Nephron progenitor cell (in vitro differentiated cells): Measurements from ENCODE around the gene ENPP1.

Source experiments
- DNase-seq: peaks from one replicate; pipeline ENCODE4 v3.0.0; 2021
- H3K27ac Mint-ChIP-seq: 2 replicates; pipeline ENCODE4 v1.8.0; 2021; ENCODE audit warnings: mild to moderate bottlenecking, moderate library complexity, mixed read lengths
- H3K27me3 Mint-ChIP-seq: 2 replicates; pipeline ENCODE4 v1.8.0; 2021; ENCODE audit warnings: mild to moderate bottlenecking, low read depth, mixed read lengths; ENCODE audit not compliant: poor library complexity
- H3K36me3 Mint-ChIP-seq: 2 replicates; pipeline ENCODE4 v1.8.0; 2021; ENCODE audit warnings: low read depth, mixed read lengths
- H3K4me1 Mint-ChIP-seq: 2 replicates; pipeline ENCODE4 v1.8.0; 2021; ENCODE audit warnings: mixed read lengths
- H3K4me3 Mint-ChIP-seq: 2 replicates; pipeline ENCODE4 v1.8.0; 2021; ENCODE audit warnings: mild to moderate bottlenecking, moderate library complexity, mixed read lengths
- H3K9me3 Mint-ChIP-seq: 2 replicates; pipeline ENCODE4 v1.8.0; 2021; ENCODE audit warnings: mild to moderate bottlenecking, moderate library complexity, mixed read lengths
- TF ChIP-seq, protein P1 (sequence below): fragments of 200-600 bp; sonication (generic); IDR thresholded peaks from 2 replicates; pipeline ENCODE4 v1.5.0; 2021; ENCODE audit warnings: antibody characterized with exemption

Gene ENPP1

GRCh38 chr6:131778169-131778568 lies 29.7 kb upstream of the ENPP1 start:
- Mint-ChIP-seq H3K27me3 (peaks cover 10% of the 10 kb centered on the region), H3K36me3 (no peaks in the 10 kb centered on the region), H3K4me1 (no peaks in the 10 kb centered on the region), H3K27ac (no peak overlapping the region), H3K9me3 (no peaks in the 10 kb centered on the region), H3K4me3 (no peak overlapping the region)
- no peak for DNase-seq
- TF ChIP-seq, protein P1, sequence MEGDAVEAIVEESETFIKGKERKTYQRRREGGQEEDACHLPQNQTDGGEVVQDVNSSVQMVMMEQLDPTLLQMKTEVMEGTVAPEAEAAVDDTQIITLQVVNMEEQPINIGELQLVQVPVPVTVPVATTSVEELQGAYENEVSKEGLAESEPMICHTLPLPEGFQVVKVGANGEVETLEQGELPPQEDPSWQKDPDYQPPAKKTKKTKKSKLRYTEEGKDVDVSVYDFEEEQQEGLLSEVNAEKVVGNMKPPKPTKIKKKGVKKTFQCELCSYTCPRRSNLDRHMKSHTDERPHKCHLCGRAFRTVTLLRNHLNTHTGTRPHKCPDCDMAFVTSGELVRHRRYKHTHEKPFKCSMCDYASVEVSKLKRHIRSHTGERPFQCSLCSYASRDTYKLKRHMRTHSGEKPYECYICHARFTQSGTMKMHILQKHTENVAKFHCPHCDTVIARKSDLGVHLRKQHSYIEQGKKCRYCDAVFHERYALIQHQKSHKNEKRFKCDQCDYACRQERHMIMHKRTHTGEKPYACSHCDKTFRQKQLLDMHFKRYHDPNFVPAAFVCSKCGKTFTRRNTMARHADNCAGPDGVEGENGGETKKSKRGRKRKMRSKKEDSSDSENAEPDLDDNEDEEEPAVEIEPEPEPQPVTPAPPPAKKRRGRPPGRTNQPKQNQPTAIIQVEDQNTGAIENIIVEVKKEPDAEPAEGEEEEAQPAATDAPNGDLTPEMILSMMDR, result no peak

DNA sequence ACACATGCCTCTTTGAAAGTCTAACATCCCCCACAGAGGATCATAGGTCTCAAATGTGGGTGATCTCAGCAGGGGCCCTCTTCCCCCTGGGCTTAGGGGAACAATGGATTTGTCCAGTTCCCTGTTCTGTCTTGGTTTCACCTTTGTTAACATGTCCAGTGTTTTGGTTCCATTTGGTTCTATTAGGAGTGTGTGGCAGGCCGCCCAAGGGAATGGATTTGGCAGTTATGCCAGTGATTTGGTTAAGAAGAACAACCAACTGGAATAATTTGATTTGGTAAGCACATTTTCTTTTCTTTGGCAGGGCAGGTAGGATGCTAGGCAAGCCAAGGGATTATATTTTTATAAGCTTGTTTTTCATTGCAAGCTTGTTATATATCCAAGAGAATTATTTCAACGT lies 28.5 kb upstream of the ENPP1 start:
- no peaks in the 10 kb centered on the region for H3K4me1 Mint-ChIP-seq
- H3K27me3 Mint-ChIP-seq, result peaks cover 10% of the 10 kb centered on the region
- no peak for DNase-seq
- no peaks in the 10 kb centered on the region for H3K36me3 Mint-ChIP-seq
- H3K4me3 Mint-ChIP-seq, result no peak overlapping the region
- H3K9me3 Mint-ChIP-seq, result no peaks in the 10 kb centered on the region
- H3K27ac Mint-ChIP-seq, result no peak overlapping the region
- TF ChIP-seq, protein P1, result no peak

DNA sequence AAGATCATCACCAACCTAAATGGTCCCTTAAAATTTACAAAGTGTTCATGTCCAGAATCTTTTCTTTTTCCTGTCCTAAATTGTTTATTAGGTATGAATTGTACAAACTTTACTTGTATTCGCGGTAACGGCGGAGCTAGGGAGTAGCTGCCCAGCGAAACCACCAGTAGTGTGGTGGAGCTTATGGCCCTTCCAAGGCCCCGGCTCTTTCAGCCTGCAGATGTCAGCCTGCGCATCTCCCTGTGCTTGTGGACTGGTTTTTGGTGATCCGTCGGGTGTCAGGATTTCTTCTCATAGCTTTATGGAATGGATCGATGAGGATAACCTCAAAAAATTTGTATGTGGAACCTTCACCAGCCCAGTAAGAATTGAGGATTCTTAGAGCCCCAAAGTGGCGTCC lies 27.2 kb upstream of the ENPP1 start:
- Mint-ChIP-seq H3K9me3 (no peaks in the 10 kb centered on the region), H3K4me3 (no peak overlapping the region), H3K36me3 (no peaks in the 10 kb centered on the region), H3K4me1 (no peaks in the 10 kb centered on the region), H3K27me3 (peaks cover 9% of the 10 kb centered on the region), H3K27ac (peak overlapping the region; percentile 46)
- no peak for DNase-seq
- TF ChIP-seq, protein P1, result no peak

GRCh38 chr6:131781687-131782086 lies 26.1 kb upstream of the ENPP1 start:
- Mint-ChIP-seq H3K9me3 (no peaks in the 10 kb centered on the region), H3K27me3 (peaks cover 4% of the 10 kb centered on the region), H3K27ac (no peak overlapping the region), H3K4me3 (no peak overlapping the region), H3K36me3 (no peaks in the 10 kb centered on the region), H3K4me1 (no peaks in the 10 kb centered on the region)
- TF ChIP-seq, protein P1, result no peak
- DNase-seq, result no peak

GRCh38 chr6:131782764-131783163 lies 25.1 kb upstream of the ENPP1 start:
- Mint-ChIP-seq H3K27ac (no peak overlapping the region), H3K27me3 (no peaks in the 10 kb centered on the region), H3K36me3 (no peaks in the 10 kb centered on the region), H3K9me3 (no peaks in the 10 kb centered on the region), H3K4me1 (no peaks in the 10 kb centered on the region), H3K4me3 (no peak overlapping the region)
- TF ChIP-seq, protein P1, result no peak
- DNase-seq, result no peak

DNA sequence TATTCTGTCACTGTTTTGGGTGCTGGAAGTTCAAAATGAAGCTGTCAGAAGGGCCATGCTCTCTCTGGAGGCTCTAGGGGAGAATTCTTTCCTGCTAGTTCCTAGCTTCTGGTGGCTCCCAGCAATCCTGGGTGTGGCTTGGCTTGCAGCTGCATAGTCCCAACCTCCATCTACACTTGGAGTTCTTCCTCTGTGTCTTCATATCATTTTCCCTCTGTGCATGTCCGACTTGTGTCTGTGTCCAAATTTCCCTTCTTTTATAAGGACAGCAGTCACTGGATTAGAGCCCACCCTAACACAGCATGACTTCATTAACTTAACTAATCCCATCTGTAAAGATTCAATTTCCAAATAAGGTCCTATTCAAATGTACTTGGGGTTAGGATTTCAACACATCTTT lies 23.3 kb upstream of the ENPP1 start:
- H3K4me1 Mint-ChIP-seq, result no peaks in the 10 kb centered on the region
- H3K27ac Mint-ChIP-seq, result no peak overlapping the region
- no peaks in the 10 kb centered on the region for H3K36me3 Mint-ChIP-seq
- TF ChIP-seq, protein P1, result no peak
- H3K4me3 Mint-ChIP-seq, result no peak overlapping the region
- no peaks in the 10 kb centered on the region for H3K27me3 Mint-ChIP-seq
- DNase-seq, result no peak
- no peaks in the 10 kb centered on the region for H3K9me3 Mint-ChIP-seq
